Activated CD8-positive, alpha-beta T cell treated with anti-CD3 and anti-CD28 coated beads for 36 hours (primary cell): ENCODE results near the gene BNIP5. TPM values are rescaled to one million over a fixed set of nuclear protein-coding genes. Genes with fewer than 3 reads are reported as not detected.

Experiments used
- ATAC-seq: fragments of 200-7000 bp; cut with Tn5 transposase; one replicate; pipeline ENCODE4 v1.10.0; 2021; ENCODE audit warnings: mild to moderate bottlenecking, moderate library complexity
- CTCF ChIA-PET: fragments of 350-600 bp; sonication (Branson Sonifier 250); formaldehyde crosslinking; loops from one replicate; lab custom pipeline; 2021; ENCODE audit warnings: antibody characterized with exemption; lab: Charles Lee
- POLR2A ChIA-PET: fragments of 350-600 bp; sonication (Branson Sonifier 250); formaldehyde crosslinking; loops from one replicate; lab custom pipeline; 2021; ENCODE audit warnings: antibody characterized with exemption; lab: Charles Lee
- DNase-seq: peaks from one replicate; pipeline ENCODE4 v3.0.0-alpha.2; 2020
- H3K27ac Mint-ChIP-seq: one replicate; pipeline ENCODE4 v1.8.0; 2021; ENCODE audit warnings: mild to moderate bottlenecking, mixed read lengths
- H3K27me3 Mint-ChIP-seq: one replicate; pipeline ENCODE4 v1.8.0; 2021; ENCODE audit warnings: mixed read lengths
- H3K36me3 Mint-ChIP-seq: one replicate; pipeline ENCODE4 v1.8.0; 2021; ENCODE audit warnings: low read depth, mixed read lengths
- H3K4me1 Mint-ChIP-seq: one replicate; pipeline ENCODE4 v1.8.0; 2021; ENCODE audit warnings: low read depth, mixed read lengths
- H3K4me3 Mint-ChIP-seq: one replicate; pipeline ENCODE4 v1.8.0; 2021; ENCODE audit warnings: mild to moderate bottlenecking, moderate library complexity, mixed read lengths
- H3K9me3 Mint-ChIP-seq: one replicate; pipeline ENCODE4 v1.8.0; 2021; ENCODE audit warnings: mixed read lengths
- CTCF ChIP-seq: fragments of 200-600 bp; IDR thresholded peaks from one replicate; pipeline ENCODE4 v1.8.0; 2022; ENCODE audit warnings: antibody characterized with exemption, mild to moderate bottlenecking
- intact Hi-C: fragments of 100-400 bp; cut with micrococcal nuclease; formaldehyde crosslinking; loops from one replicate; pipeline ENCODE4 v1.10.0; 2022
- total RNA-seq, 2 experiments: library from RNA; stranded (reverse); gene quantifications; one replicate each; pipeline ENCODE4 v1.2.3, GENCODE V29; 2021

Gene BNIP5
- total RNA-seq, 2 experiments from 2014 or later = not detected

- Mint-ChIP-seq H3K9me3 (no peaks in the 10 kb centered on the region), H3K36me3 (no peaks in the 10 kb centered on the region), H3K27ac (no peak overlapping the region), H3K27me3 (peaks cover 5% of the 10 kb centered on the region), H3K4me3 (no peak overlapping the region), H3K4me1 (no peaks in the 10 kb centered on the region)
- no peak for TF ChIP-seq CTCF
- no peak for ATAC-seq
- intact Hi-C loops = no loop called here
- ChIA-PET POLR2A (interaction anchor here (0.5 kb wide), 1 partner anchor 25 kb away, joined by 3 read pairs; no protein-coding TSS in a partner anchor), CTCF (interaction anchor here (1.2 kb wide), 1 partner anchor 34 kb away, joined by 3 read pairs; no protein-coding TSS in a partner anchor)
- no peak for DNase-seq
Observed at GRCh38 chr6:36327226-36327918, 9.3 kb downstream of the BNIP5 start.

- Mint-ChIP-seq H3K27me3 (peaks cover 1% of the 10 kb centered on the region), H3K9me3 (no peaks in the 10 kb centered on the region), H3K27ac (no peak overlapping the region), H3K4me3 (no peak overlapping the region), H3K4me1 (no peaks in the 10 kb centered on the region), H3K36me3 (no peaks in the 10 kb centered on the region)
- CTCF ChIA-PET = interaction anchor here (1.2 to 3.8 kb wide), 2 partner anchors 14 to 35 kb away, joined by 3 to 20 read pairs; no protein-coding TSS in a partner anchor
- intact Hi-C loops = no loop called here
- TF ChIP-seq CTCF = no peak
- no peak for ATAC-seq
- no peak for DNase-seq
- POLR2A ChIA-PET = interaction anchor here (0.5 kb wide), 1 partner anchor 26 kb away, joined by 3 read pairs; no protein-coding TSS in a partner anchor
Observed at GRCh38 chr6:36326356-36326995, 10.2 kb downstream of the BNIP5 start.

GRCh38 chr6:36324715-36325114, 12.0 kb downstream of the BNIP5 start:
- no peaks in the 10 kb centered on the region for H3K4me1 Mint-ChIP-seq
- POLR2A ChIA-PET = interaction anchor here (0.5 to 0.6 kb wide), 2 partner anchors 111 to 186 kb away, joined by 3 to 4 read pairs; no protein-coding TSS in a partner anchor

GRCh38 chr6:36324191-36324590, 12.5 kb downstream of the BNIP5 start:
- no peaks in the 10 kb centered on the region for H3K4me1 Mint-ChIP-seq
- H3K27me3 Mint-ChIP-seq = no peaks in the 10 kb centered on the region
- CTCF ChIA-PET = interaction anchor here (1.0 to 3.8 kb wide), 2 partner anchors 16 to 22 kb away, joined by 4 to 20 read pairs; no protein-coding TSS in a partner anchor
- POLR2A ChIA-PET = no interaction called here
- ATAC-seq = no peak
- no peaks in the 10 kb centered on the region for H3K9me3 Mint-ChIP-seq
- TF ChIP-seq CTCF = no peak
- H3K27ac Mint-ChIP-seq = no peak overlapping the region
- H3K4me3 Mint-ChIP-seq = no peak overlapping the region
- no peak for DNase-seq
- intact Hi-C loops = no loop called here
- H3K36me3 Mint-ChIP-seq = no peaks in the 10 kb centered on the region

More at GRCh38 chr6:36324715-36325114, 12.0 kb downstream of the BNIP5 start:
- H3K27ac Mint-ChIP-seq = no peak overlapping the region
- intact Hi-C loops = no loop called here
- CTCF ChIA-PET = interaction anchor here (1.0 to 3.8 kb wide), 2 partner anchors 16 to 22 kb away, joined by 4 to 20 read pairs; no protein-coding TSS in a partner anchor
- no peaks in the 10 kb centered on the region for H3K9me3 Mint-ChIP-seq
- peaks cover 1% of the 10 kb centered on the region for H3K27me3 Mint-ChIP-seq
- H3K36me3 Mint-ChIP-seq = no peaks in the 10 kb centered on the region
- no peak for TF ChIP-seq CTCF
- no peak overlapping the region for H3K4me3 Mint-ChIP-seq
- ATAC-seq (no peak), DNase-seq (no peak)
